ENCODE results near the gene SESN1.

Gene SESN1

GRCh38 chr6:109001291-109001894 is 93.3 kb downstream of the SESN1 start:
- TF ChIP-seq EZH2phosphoT487 (IDR thresholded peaks at IDR 0.05; ENCODE audit: borderline replicate concordance) = no peak
- TF ChIP-seq CTCF (conservative IDR thresholded peaks at IDR 0.05; ENCODE audit: low read length) = no peak
- H3K4me2 ChIP-seq (ENCODE audit: low read depth, low read length, poor library complexity, severe bottlenecking) = no peak overlapping the region
- H3K27me3 ChIP-seq (ENCODE audit: insufficient read depth, low read length, poor library complexity, severe bottlenecking) = no peaks in the 10 kb centered on the region
- H3K4me1 ChIP-seq (ENCODE audit: insufficient read depth, low read length, poor library complexity, severe bottlenecking) = peaks cover 31% of the 10 kb centered on the region
- H3K9ac ChIP-seq (ENCODE audit: low read depth, low read length, poor library complexity, severe bottlenecking) = no peak overlapping the region
- H3K9me2 ChIP-seq (replicated peaks; ENCODE audit: low read depth, low read length) = no peaks in the 10 kb centered on the region
- no peaks in the 10 kb centered on the region for H4K20me1 ChIP-seq (ENCODE audit: insufficient read depth, low read length, poor library complexity, severe bottlenecking)
- H3K4me3 ChIP-seq (ENCODE audit: low read length, poor library complexity, severe bottlenecking) = no peak overlapping the region
- H3F3A ChIP-seq (ENCODE audit: low read depth) = no peaks in the 10 kb centered on the region
- H3K36me3 ChIP-seq (ENCODE audit: insufficient read depth, low read length) = peaks cover 35% of the 10 kb centered on the region; the same call in 1 of the 2 replicates
- no peaks in the 10 kb centered on the region for H3K9me3 ChIP-seq (ENCODE audit: insufficient read depth, low read depth, low read length)
- no peak overlapping the region for H2AFZ ChIP-seq (ENCODE audit: low read length)
- H3K79me2 ChIP-seq (ENCODE audit: insufficient read depth, low read length) = peaks cover 27% of the 10 kb centered on the region

GRCh38 chr6:109000289-109000688 is 94.4 kb downstream of the SESN1 start:
- no peaks in the 10 kb centered on the region for H3K9me2 ChIP-seq (replicated peaks; ENCODE audit: low read depth, low read length)
- no peak overlapping the region for H3K4me2 ChIP-seq (ENCODE audit: low read depth, low read length, poor library complexity, severe bottlenecking)
- H4K20me1 ChIP-seq (ENCODE audit: insufficient read depth, low read length, poor library complexity, severe bottlenecking) = no peaks in the 10 kb centered on the region
- H3K4me1 ChIP-seq (ENCODE audit: insufficient read depth, low read length, poor library complexity, severe bottlenecking) = peaks cover 29% of the 10 kb centered on the region
- TF ChIP-seq EZH2phosphoT487 (IDR thresholded peaks at IDR 0.05; ENCODE audit: borderline replicate concordance) = no peak
- TF ChIP-seq CTCF (conservative IDR thresholded peaks at IDR 0.05; ENCODE audit: low read length) = no peak
- peaks cover 38% of the 10 kb centered on the region; the same call in 1 of the 2 replicates for H3K36me3 ChIP-seq (ENCODE audit: insufficient read depth, low read length)
- no peaks in the 10 kb centered on the region for H3K27me3 ChIP-seq (ENCODE audit: insufficient read depth, low read length, poor library complexity, severe bottlenecking)
- no peaks in the 10 kb centered on the region for H3F3A ChIP-seq (ENCODE audit: low read depth)
- H2AFZ ChIP-seq (ENCODE audit: low read length) = no peak overlapping the region
- peaks cover 26% of the 10 kb centered on the region for H3K79me2 ChIP-seq (ENCODE audit: insufficient read depth, low read length)
- no peak overlapping the region for H3K4me3 ChIP-seq (ENCODE audit: low read length, poor library complexity, severe bottlenecking)
- no peaks in the 10 kb centered on the region for H3K9me3 ChIP-seq (ENCODE audit: insufficient read depth, low read depth, low read length)
- H3K9ac ChIP-seq (ENCODE audit: low read depth, low read length, poor library complexity, severe bottlenecking) = no peak overlapping the region

- Histone ChIP-seq H4K20me1 (ENCODE audit: insufficient read depth, low read length, poor library complexity, severe bottlenecking) (no peaks in the 10 kb centered on the region), H2AFZ (ENCODE audit: low read length) (no peak overlapping the region), H3F3A (ENCODE audit: low read depth) (no peaks in the 10 kb centered on the region), H3K9ac (ENCODE audit: low read depth, low read length, poor library complexity, severe bottlenecking) (no peak overlapping the region), H3K4me2 (ENCODE audit: low read depth, low read length, poor library complexity, severe bottlenecking) (no peak overlapping the region), H3K4me3 (ENCODE audit: low read length, poor library complexity, severe bottlenecking) (no peak overlapping the region), H3K36me3 (ENCODE audit: insufficient read depth, low read length) (peaks cover 38% of the 10 kb centered on the region; the same call in 1 of the 2 replicates), H3K9me3 (ENCODE audit: insufficient read depth, low read depth, low read length) (no peaks in the 10 kb centered on the region), H3K79me2 (ENCODE audit: insufficient read depth, low read length) (peaks cover 18% of the 10 kb centered on the region; the same call in 1 of the 2 replicates), H3K27me3 (ENCODE audit: insufficient read depth, low read length, poor library complexity, severe bottlenecking) (no peaks in the 10 kb centered on the region), H3K4me1 (ENCODE audit: insufficient read depth, low read length, poor library complexity, severe bottlenecking) (peaks cover 24% of the 10 kb centered on the region), H3K9me2 (replicated peaks; ENCODE audit: low read depth, low read length) (no peaks in the 10 kb centered on the region)
- no peak for TF ChIP-seq EZH2phosphoT487 (IDR thresholded peaks at IDR 0.05; ENCODE audit: borderline replicate concordance)
- no peak for TF ChIP-seq CTCF (conservative IDR thresholded peaks at IDR 0.05; ENCODE audit: low read length)
These were observed 95.2 kb downstream of the SESN1 start for GRCh38 chr6:108999428-108999827.
